Neural cell (in vitro differentiated cells): Measurements from ENCODE around the gene PCGF3. TPM values are rescaled to one million over a fixed set of nuclear protein-coding genes. Genes with fewer than 3 reads are reported as not detected.

ENCODE experiments used
- H2AFZ ChIP-seq: fragments of 200-600, 300-800 bp; sonication (generic), shearing (Covaris generic); 2 replicates; pipeline ENCODE4 v1.6.0; 2014; ENCODE audit warnings: low read depth, mild to moderate bottlenecking, antibody characterized with exemption, low read length, moderate library complexity
- H3F3A ChIP-seq: fragments of 200-600 bp; shearing (Covaris generic); 2 replicates; pipeline ENCODE4 v1.6.1; 2016; ENCODE audit warnings: mild to moderate bottlenecking, moderate library complexity, mixed read lengths, antibody characterized with exemption, low read length; ENCODE audit not compliant: insufficient read depth, poor library complexity, severe bottlenecking
- H3K27ac ChIP-seq: fragments of 200-600, 300-800 bp; sonication (generic), shearing (Covaris generic); 2 replicates; pipeline ENCODE4 v1.5.1; 2014; ENCODE audit warnings: mild to moderate bottlenecking, low read length, moderate library complexity
- H3K27me3 ChIP-seq: fragments of 300-800, 200-600 bp; sonication (generic), shearing (Covaris generic); 2 replicates; pipeline ENCODE4 v1.6.0; 2014; ENCODE audit warnings: mild to moderate bottlenecking, low read depth, low read length, moderate library complexity; ENCODE audit not compliant: insufficient read depth
- H3K36me3 ChIP-seq: fragments of 300-800, 200-600 bp; sonication (generic), shearing (Covaris generic); 2 replicates; pipeline ENCODE4 v1.5.1; 2014; ENCODE audit warnings: mild to moderate bottlenecking, antibody characterized with exemption, low read length, moderate library complexity; ENCODE audit not compliant: insufficient read depth
- H3K4me2 ChIP-seq: fragments of 300-800, 200-600 bp; sonication (generic), shearing (Covaris generic); 2 replicates; pipeline ENCODE4 v1.6.0; 2014; ENCODE audit warnings: mild to moderate bottlenecking, low read length
- H3K4me3 ChIP-seq: fragments of 300-800, 200-600 bp; sonication (generic), shearing (Covaris generic); 2 replicates; pipeline ENCODE4 v1.5.1; 2014; ENCODE audit warnings: mild to moderate bottlenecking, low read length, moderate library complexity
- H3K79me2 ChIP-seq: fragments of 200-600 bp; shearing (Covaris generic); replicated peaks from 2 replicates; pipeline ENCODE4 v1.6.0; 2014; ENCODE audit warnings: mild to moderate bottlenecking, low read length, moderate library complexity; ENCODE audit not compliant: insufficient read depth
- H3K9ac ChIP-seq: fragments of 300-800, 200-600 bp; sonication (generic), shearing (Covaris generic); 2 replicates; pipeline ENCODE4 v1.6.1; 2016; ENCODE audit warnings: mild to moderate bottlenecking, low read length, mixed read lengths
- H3K9me2 ChIP-seq: fragments of 200-600 bp; shearing (Covaris generic); 2 replicates; pipeline ENCODE4 v1.6.1; 2016; ENCODE audit warnings: mild to moderate bottlenecking, low read length, mixed read lengths; ENCODE audit not compliant: insufficient read depth
- H3K9me3 ChIP-seq: fragments of 200-600, 300-800 bp; sonication (generic), shearing (Covaris generic); 2 replicates; pipeline ENCODE4 v1.6.1; 2016; ENCODE audit warnings: mild to moderate bottlenecking, mixed run types, low read length, moderate library complexity, mixed read lengths
- H4K20me1 ChIP-seq: fragments of 200-600 bp; shearing (Covaris generic); 2 replicates; pipeline ENCODE4 v1.6.1; 2016; ENCODE audit warnings: mild to moderate bottlenecking, mixed run types; ENCODE audit not compliant: insufficient read depth
- EP300 ChIP-seq: fragments of 450-650 bp; conservative IDR thresholded peaks from 2 replicates; pipeline ENCODE4 v1.6.1; 2014; ENCODE audit warnings: antibody characterized with exemption, mild to moderate bottlenecking, moderate library complexity; ENCODE audit not compliant: poor library complexity, severe bottlenecking
- EZH2 ChIP-seq: fragments of 200-600, 300-800 bp; shearing (Covaris generic), sonication (generic); IDR thresholded peaks from 2 replicates; pipeline ENCODE4 v1.6.1; 2014; ENCODE audit warnings: antibody characterized with exemption, low read length, borderline replicate concordance, mild to moderate bottlenecking; ENCODE audit not compliant: insufficient read depth, poor library complexity, severe bottlenecking
- MXI1 ChIP-seq: fragments of 450-650 bp; conservative IDR thresholded peaks from 2 replicates; pipeline ENCODE4 v1.6.1; 2014; ENCODE audit warnings: antibody characterized with exemption, mild to moderate bottlenecking; ENCODE audit not compliant: poor library complexity, severe bottlenecking
- POLR2AphosphoS5 ChIP-seq: IDR thresholded peaks from 2 replicates; pipeline ENCODE4 v1.6.1; 2012
- RAD21 ChIP-seq: fragments of 450-650 bp; conservative IDR thresholded peaks from 2 replicates; pipeline ENCODE4 v1.6.1; 2014; ENCODE audit warnings: antibody characterized with exemption, mild to moderate bottlenecking, moderate library complexity
- SMC3 ChIP-seq: fragments of 450-650 bp; conservative IDR thresholded peaks from 2 replicates; pipeline ENCODE4 v1.6.1; 2014; ENCODE audit warnings: antibody characterized with exemption, mild to moderate bottlenecking, moderate library complexity; ENCODE audit not compliant: poor library complexity
- TAF1 ChIP-seq: IDR thresholded peaks from 2 replicates; pipeline ENCODE4 v1.6.1; 2012; ENCODE audit warnings: low read depth
- polyA plus RNA-seq: library from polyadenylated mRNA; depleted of rRNA; stranded (reverse); fragments of >200 nt; gene quantifications from 2 replicates; pipeline ENCODE4 v1.2.3, GENCODE V29; 2014
- TF ChIP-seq, protein P1 (sequence below): IDR thresholded peaks from 2 replicates; pipeline ENCODE4 v1.6.1; 2012; ENCODE audit warnings: borderline replicate concordance
- TF ChIP-seq, protein P2 (sequence below): fragments of 450-650 bp; IDR thresholded peaks from 2 replicates; pipeline ENCODE4 v1.5.1; 2014; ENCODE audit warnings: antibody characterized with exemption, mild to moderate bottlenecking, moderate library complexity; ENCODE audit not compliant: poor library complexity, severe bottlenecking

The PCGF3 gene
- polyA plus RNA-seq, 1 donor from 2014 or later = 117 TPM

DNA sequence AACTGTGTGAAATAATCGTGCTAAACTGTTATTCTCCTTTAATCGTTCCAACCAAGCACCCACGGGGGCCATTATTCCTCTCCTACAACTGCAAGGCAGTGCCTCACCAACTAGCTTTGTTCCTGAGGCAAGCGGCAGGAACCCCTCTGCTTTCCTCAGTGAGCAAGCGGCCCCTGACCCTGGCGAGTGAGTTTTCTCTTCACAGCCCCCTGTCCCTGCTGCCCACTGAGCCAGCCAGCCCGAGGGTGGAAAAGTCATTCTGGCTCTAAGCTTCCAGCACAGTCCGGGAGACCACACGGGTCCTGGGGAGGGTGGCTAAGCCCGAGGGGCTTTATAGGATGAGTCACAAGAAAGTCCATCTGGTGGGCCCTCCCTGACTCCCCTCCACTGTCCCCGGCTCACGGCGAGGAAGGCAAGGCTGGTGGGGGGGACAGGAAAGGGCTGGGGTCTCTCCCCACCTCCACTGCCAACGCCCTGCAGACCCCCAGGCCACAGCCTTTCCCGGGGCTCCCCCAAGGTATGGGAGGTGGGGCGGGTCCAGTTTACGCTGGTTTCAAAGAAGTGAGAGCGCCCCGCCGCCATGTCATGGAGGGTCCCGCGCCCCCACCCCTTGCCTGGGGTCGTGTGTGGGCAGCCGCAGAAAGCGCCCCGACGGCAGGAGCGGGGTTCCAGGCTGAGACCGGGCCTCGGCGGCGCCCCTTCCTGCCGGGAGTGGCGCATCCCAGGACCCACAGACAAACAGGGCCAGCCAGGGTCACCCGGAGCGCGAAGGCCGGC is 75.3 kb downstream of the PCGF3 start:
- TF ChIP-seq EZH2 (no peak), MXI1 (no peak), SMC3 (no peak)
- H3K79me2 ChIP-seq = peaks cover 37% of the 10 kb centered on the region
- peak overlapping the region; percentile 61 for H3K4me2 ChIP-seq
- peak overlapping the region; percentile 100 for H3K4me3 ChIP-seq
- no peaks in the 10 kb centered on the region for H3F3A ChIP-seq
- H3K36me3 ChIP-seq = no peaks in the 10 kb centered on the region
- H3K9me3 ChIP-seq = no peaks in the 10 kb centered on the region
- H3K9ac ChIP-seq = peak overlapping the region; percentile 98
- H3K27me3 ChIP-seq = peaks cover 18% of the 10 kb centered on the region
- no peaks in the 10 kb centered on the region for H4K20me1 ChIP-seq
- peak overlapping the region; percentile 33 for H2AFZ ChIP-seq
- peak overlapping the region; percentile 93 for H3K27ac ChIP-seq
- no peaks in the 10 kb centered on the region for H3K9me2 ChIP-seq

DNA sequence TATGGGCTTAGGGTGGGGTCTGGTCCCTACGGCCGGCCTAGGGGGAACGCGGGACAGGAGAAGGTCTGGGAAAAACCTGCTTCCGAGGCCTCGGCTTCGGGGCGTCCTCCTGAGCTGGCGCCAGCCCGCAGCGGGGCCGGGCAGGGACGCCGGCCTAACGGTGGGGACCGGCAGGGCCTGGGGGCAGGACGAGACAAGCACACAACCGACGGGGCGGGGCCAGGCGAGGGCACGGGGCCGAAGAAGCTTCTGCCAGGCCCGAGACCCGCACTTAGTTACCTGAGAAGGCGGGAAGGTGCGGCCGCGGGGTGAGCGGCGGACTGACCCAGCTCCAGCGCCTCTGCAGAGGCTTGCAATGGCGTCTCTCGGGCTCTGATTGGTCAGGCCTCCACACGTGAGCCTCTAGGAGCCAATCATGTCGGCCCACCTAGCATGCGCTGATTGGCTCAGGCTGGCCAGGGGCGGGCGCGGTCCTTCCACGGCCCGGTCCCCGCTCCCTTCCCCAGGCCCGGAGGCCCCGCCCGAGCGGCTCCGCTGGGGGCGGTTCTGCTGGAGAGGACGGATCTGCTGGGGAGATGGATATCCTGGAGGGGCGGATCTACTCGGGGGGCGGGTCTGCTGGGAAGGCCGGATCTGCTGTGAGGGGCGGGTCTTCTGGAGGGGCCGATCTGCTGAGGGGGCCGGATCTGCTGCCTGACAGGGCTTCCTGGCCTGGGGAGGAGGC is 76.0 kb downstream of the PCGF3 start:
- TF ChIP-seq EZH2 (no peak), EP300 (no peak), POLR2AphosphoS5 (peak; percentile 98), SMC3 (no peak), MXI1 (peak; percentile 64), TAF1 (peak; percentile 42), RAD21 (no peak)
- TF ChIP-seq, protein P1, sequence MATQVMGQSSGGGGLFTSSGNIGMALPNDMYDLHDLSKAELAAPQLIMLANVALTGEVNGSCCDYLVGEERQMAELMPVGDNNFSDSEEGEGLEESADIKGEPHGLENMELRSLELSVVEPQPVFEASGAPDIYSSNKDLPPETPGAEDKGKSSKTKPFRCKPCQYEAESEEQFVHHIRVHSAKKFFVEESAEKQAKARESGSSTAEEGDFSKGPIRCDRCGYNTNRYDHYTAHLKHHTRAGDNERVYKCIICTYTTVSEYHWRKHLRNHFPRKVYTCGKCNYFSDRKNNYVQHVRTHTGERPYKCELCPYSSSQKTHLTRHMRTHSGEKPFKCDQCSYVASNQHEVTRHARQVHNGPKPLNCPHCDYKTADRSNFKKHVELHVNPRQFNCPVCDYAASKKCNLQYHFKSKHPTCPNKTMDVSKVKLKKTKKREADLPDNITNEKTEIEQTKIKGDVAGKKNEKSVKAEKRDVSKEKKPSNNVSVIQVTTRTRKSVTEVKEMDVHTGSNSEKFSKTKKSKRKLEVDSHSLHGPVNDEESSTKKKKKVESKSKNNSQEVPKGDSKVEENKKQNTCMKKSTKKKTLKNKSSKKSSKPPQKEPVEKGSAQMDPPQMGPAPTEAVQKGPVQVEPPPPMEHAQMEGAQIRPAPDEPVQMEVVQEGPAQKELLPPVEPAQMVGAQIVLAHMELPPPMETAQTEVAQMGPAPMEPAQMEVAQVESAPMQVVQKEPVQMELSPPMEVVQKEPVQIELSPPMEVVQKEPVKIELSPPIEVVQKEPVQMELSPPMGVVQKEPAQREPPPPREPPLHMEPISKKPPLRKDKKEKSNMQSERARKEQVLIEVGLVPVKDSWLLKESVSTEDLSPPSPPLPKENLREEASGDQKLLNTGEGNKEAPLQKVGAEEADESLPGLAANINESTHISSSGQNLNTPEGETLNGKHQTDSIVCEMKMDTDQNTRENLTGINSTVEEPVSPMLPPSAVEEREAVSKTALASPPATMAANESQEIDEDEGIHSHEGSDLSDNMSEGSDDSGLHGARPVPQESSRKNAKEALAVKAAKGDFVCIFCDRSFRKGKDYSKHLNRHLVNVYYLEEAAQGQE = peak; percentile 67
- TF ChIP-seq, protein P2, sequence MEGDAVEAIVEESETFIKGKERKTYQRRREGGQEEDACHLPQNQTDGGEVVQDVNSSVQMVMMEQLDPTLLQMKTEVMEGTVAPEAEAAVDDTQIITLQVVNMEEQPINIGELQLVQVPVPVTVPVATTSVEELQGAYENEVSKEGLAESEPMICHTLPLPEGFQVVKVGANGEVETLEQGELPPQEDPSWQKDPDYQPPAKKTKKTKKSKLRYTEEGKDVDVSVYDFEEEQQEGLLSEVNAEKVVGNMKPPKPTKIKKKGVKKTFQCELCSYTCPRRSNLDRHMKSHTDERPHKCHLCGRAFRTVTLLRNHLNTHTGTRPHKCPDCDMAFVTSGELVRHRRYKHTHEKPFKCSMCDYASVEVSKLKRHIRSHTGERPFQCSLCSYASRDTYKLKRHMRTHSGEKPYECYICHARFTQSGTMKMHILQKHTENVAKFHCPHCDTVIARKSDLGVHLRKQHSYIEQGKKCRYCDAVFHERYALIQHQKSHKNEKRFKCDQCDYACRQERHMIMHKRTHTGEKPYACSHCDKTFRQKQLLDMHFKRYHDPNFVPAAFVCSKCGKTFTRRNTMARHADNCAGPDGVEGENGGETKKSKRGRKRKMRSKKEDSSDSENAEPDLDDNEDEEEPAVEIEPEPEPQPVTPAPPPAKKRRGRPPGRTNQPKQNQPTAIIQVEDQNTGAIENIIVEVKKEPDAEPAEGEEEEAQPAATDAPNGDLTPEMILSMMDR = no peak
- Histone ChIP-seq H2AFZ (peak overlapping the region; percentile 61), H4K20me1 (no peaks in the 10 kb centered on the region), H3K79me2 (peaks cover 33% of the 10 kb centered on the region), H3K27me3 (peaks cover 25% of the 10 kb centered on the region), H3K4me2 (peak overlapping the region; percentile 34), H3K9me3 (no peaks in the 10 kb centered on the region), H3K36me3 (no peaks in the 10 kb centered on the region), H3F3A (no peaks in the 10 kb centered on the region), H3K9ac (peak overlapping the region; percentile 98), H3K27ac (peak overlapping the region; percentile 93), H3K4me3 (peak overlapping the region; percentile 100), H3K9me2 (no peaks in the 10 kb centered on the region)
